ENCODE measurements around the gene CABCOCO1. TPM values are rescaled to one million over a fixed set of nuclear protein-coding genes. Genes with fewer than 3 reads are reported as not detected.

The CABCOCO1 gene
- total RNA-seq = 0.65 and 2.3 TPM in 2 replicates

GRCh38 chr10:61662794-61663259 is at the start of gene CABCOCO1:
CABCOCO1 (plus strand) TSS chr10:61662929; CDS start chr10:61662973, 44 bp downstream.

Other genes starting within 250 kb of the CABCOCO1 start
- 1.9 and 7.3 TPM in 2 replicates for gene TMEM26, start 209.5 kb upstream of the CABCOCO1 start, total RNA-seq
- gene ARID5B, start 238.8 kb downstream of the CABCOCO1 start, total RNA-seq = 47.6 and 96.3 TPM in 2 replicates

Data from epithelial cell of alveolus of lung (primary cell).